AG04450 (cell line): Measurements from ENCODE around the gene ANKS6. TPM values are rescaled to one million over a fixed set of nuclear protein-coding genes. Genes with fewer than 3 reads are reported as not detected.

ENCODE experiments used
- CTCF ChIA-PET: fragments of 300-600, 350-600 bp; formaldehyde crosslinking; extraction: SDS; loops from one replicate; lab custom pipeline; 2022; ENCODE audit warnings: antibody characterized with exemption, inconsistent platforms; lab: Charles Lee
- POLR2A ChIA-PET: fragments of 350-600 bp; formaldehyde crosslinking; extraction: SDS; loops from one replicate; lab custom pipeline; 2021; ENCODE audit warnings: antibody characterized with exemption, inconsistent platforms; lab: Yijun Ruan, JAX
- DNase-seq: peaks from one replicate; pipeline ENCODE4 v3.0.0-alpha.2; 2011; ENCODE audit warnings: low read depth, low spot score
- H3K27ac ChIP-seq: one replicate; pipeline ENCODE4 v1.5.1; 2012; ENCODE audit warnings: low read depth, low read length, control low read depth
- H3K27me3 ChIP-seq: one replicate; pipeline ENCODE4 v1.6.0; 2012; ENCODE audit warnings: low read length; ENCODE audit not compliant: control insufficient read depth, insufficient read depth
- H3K4me3 ChIP-seq: 2 replicates; pipeline ENCODE4 v1.5.1; 2011; ENCODE audit warnings: mild to moderate bottlenecking, low read depth, low read length, control low read depth
- H3K9me3 ChIP-seq: 2 replicates; pipeline ENCODE4 v1.5.1; 2012; ENCODE audit warnings: low read length; ENCODE audit not compliant: control insufficient read depth, insufficient read depth
- polyA plus RNA-seq: library from polyadenylated mRNA; depleted of rRNA; stranded (reverse); fragments of >200 nt; gene quantifications from 2 replicates; pipeline ENCODE4 v1.2.3, GENCODE V29; 2011
- TF ChIP-seq, protein P1 (sequence below): IDR thresholded peaks from 2 replicates; pipeline ENCODE4 v1.5.1; 2011; ENCODE audit warnings: low read depth, low read length, control low read depth, inconsistent platforms

The ANKS6 gene
- polyA plus RNA-seq, 1 experiment: 10.5 TPM

DNA sequence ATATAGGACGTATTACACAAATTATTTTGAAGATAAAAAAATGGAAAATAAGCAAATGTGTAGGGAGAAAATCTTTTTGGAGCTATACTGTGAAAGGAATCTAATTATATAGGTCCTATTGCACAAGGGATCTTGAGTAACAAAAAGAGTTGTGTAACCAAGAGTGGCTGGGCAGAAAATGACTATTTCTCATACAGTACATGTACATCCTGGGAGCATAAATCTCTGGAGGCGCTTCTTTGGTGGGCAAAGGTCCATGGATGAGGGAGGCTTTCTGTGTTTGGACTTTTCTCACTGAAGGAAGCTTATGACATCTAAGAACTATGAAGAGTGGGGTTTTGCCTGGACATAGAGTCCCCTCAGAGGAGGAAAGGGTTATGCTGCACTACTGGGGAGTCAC, 29.8 kb downstream of the ANKS6 start:
- CTCF ChIA-PET: interaction anchor here (0.8 to 3.6 kb wide), 2 partner anchors 9 to 451 kb away, joined by 3 to 42 read pairs; no protein-coding TSS in a partner anchor
- no peak for DNase-seq
- no peak overlapping the region for H3K27ac ChIP-seq
- H3K27me3 ChIP-seq: no peaks in the 10 kb centered on the region
- TF ChIP-seq, protein P1, sequence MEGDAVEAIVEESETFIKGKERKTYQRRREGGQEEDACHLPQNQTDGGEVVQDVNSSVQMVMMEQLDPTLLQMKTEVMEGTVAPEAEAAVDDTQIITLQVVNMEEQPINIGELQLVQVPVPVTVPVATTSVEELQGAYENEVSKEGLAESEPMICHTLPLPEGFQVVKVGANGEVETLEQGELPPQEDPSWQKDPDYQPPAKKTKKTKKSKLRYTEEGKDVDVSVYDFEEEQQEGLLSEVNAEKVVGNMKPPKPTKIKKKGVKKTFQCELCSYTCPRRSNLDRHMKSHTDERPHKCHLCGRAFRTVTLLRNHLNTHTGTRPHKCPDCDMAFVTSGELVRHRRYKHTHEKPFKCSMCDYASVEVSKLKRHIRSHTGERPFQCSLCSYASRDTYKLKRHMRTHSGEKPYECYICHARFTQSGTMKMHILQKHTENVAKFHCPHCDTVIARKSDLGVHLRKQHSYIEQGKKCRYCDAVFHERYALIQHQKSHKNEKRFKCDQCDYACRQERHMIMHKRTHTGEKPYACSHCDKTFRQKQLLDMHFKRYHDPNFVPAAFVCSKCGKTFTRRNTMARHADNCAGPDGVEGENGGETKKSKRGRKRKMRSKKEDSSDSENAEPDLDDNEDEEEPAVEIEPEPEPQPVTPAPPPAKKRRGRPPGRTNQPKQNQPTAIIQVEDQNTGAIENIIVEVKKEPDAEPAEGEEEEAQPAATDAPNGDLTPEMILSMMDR: no peak
- H3K4me3 ChIP-seq: no peak overlapping the region
- H3K9me3 ChIP-seq: peaks cover 4% of the 10 kb centered on the region; the same call in 1 of the 2 replicates
- POLR2A ChIA-PET: no interaction called here

DNA sequence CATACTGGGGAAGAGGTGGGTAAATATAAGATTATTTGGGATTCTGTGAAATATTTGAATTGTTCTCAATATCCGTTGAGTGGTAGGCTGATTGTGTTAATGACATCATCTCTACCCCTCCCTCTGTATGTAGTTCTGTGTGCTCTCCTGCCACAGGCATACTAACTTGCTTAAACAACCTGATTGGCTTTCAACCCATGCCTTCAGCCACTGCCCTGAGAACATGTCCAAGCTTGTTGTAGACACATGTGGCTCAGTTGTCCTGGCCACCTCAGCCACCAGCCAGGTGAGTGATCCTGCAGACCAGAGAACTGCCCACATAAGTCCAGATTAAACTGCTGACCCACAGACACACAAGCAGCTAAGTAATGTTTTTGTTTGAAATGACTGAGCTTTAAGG, 31.1 kb downstream of the ANKS6 start:
- ChIA-PET POLR2A (no interaction called here), CTCF (interaction anchor here (0.6 to 3.6 kb wide), 2 partner anchors 10 to 843 kb away, joined by 7 to 42 read pairs; no protein-coding TSS in a partner anchor)
- no peak overlapping the region for H3K4me3 ChIP-seq

DNA sequence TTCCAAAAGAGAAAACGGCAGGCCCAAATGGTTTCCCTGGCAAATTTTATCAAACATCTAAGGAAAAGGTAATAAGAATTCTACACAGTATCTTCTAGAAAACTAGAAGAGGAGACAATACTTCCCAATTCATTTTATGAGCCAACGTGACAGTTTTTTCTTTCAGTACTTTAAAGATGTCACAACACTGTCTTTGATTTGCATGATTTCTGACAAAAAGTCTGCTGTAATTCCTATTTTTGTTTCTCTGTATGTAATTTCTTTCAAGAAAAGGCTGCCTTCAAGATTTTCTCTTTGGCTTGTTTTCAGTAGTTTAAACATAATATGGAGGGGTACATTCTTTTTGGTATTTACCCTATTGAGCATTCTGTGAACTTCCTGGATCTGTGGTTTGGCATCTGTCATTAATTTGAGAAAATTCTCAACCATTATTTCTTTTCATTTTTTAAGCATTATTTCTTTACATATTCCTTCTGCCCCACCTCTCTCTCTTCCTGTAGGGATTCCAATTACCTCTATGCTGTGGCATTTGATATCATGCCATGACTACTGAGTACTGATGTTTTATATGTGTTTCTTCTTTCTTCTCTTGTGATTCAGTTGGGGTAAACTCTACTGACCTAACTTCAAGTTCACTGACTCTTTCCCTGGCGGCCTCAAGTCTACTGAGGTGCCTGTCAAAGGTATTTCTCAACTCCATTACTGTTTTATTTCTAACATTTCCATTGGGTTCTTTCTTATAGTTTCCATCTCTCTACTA, 32.2 kb downstream of the ANKS6 start:
- Histone ChIP-seq H3K27me3 (no peaks in the 10 kb centered on the region), H3K9me3 (no peaks in the 10 kb centered on the region; the same call in 1 of the 2 replicates), H3K4me3 (no peak overlapping the region), H3K27ac (no peak overlapping the region)
- TF ChIP-seq, protein P1: no peak
- no peak for DNase-seq
- CTCF ChIA-PET: interaction anchor here (3.6 kb wide), 1 partner anchor 11 kb away, joined by 42 read pairs; no protein-coding TSS in a partner anchor
- POLR2A ChIA-PET: no interaction called here

More for the DNA sequence above, 31.1 kb downstream of the ANKS6 start:
- TF ChIP-seq, protein P1: no peak
- no peaks in the 10 kb centered on the region; the same call in 1 of the 2 replicates for H3K9me3 ChIP-seq
- no peaks in the 10 kb centered on the region for H3K27me3 ChIP-seq
- DNase-seq: no peak
- H3K27ac ChIP-seq: no peak overlapping the region

DNA sequence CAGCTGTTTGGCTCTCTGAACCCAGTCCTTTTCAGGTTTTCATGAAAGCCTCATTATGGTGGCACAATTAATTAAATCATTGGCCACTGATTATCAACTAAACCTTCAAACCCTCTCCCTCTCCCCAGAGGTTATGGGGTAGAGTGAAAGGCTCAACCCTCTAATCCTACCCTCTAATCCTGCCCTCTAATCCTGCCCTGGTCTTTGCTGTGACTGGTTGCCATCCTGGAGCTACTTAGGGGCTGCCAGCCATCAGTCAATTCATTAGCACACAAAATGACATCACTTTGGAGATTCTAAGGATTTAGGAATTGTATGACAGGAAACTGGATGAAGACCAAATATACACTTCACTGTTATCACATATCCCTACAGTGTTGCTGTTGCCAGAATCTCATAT, 36.1 kb downstream of the ANKS6 start:
- TF ChIP-seq, protein P1: no peak
- Histone ChIP-seq H3K9me3 (no peaks in the 10 kb centered on the region), H3K27ac (no peak overlapping the region), H3K4me3 (no peak overlapping the region), H3K27me3 (no peaks in the 10 kb centered on the region)
- no peak for DNase-seq
- POLR2A ChIA-PET: no interaction called here
- CTCF ChIA-PET: interaction anchor here (6.6 kb wide), 1 partner anchor 15 kb away, joined by 65 read pairs; no protein-coding TSS in a partner anchor
